GM23338 (cell line): Measurements from ENCODE around the gene OSBPL3.

ENCODE experiments used
- CREB1 ChIP-seq: fragments of 250-450 bp; sonication (Bioruptor Pico); IDR thresholded peaks from 2 replicates; pipeline ENCODE4 v1.5.0; 2020; ENCODE audit warnings: low read depth, mild to moderate bottlenecking, moderate library complexity
- CTCF ChIP-seq, 2 experiments: fragments of 200-600 bp in 1 of 2; sonication (generic) in 1 of 2; conservative IDR thresholded peaks; 2 replicates each; pipeline versions ENCODE4 v1.5.1 to v1.6.1; 2016 to 2017; ENCODE audit warnings: antibody characterized with exemption in 2 of 2, low read depth in 2 of 2, mild to moderate bottlenecking in 2 of 2, moderate library complexity in 1 of 2
- EZH2 ChIP-seq: fragments of 200-600 bp; sonication (generic); IDR thresholded peaks from one replicate; pipeline ENCODE4 v1.8.0; 2017; ENCODE audit warnings: antibody characterized with exemption, mild to moderate bottlenecking, low read depth; ENCODE audit not compliant: unreplicated experiment
- EZH2phosphoT487 ChIP-seq: fragments of 200-600 bp; sonication (generic); IDR thresholded peaks from one replicate; pipeline ENCODE4 v1.8.1; 2018; ENCODE audit warnings: antibody characterized with exemption; ENCODE audit not compliant: unreplicated experiment
- JUNB ChIP-seq: IDR thresholded peaks from one replicate; pipeline ENCODE4 v1.6.1; 2016; ENCODE audit warnings: antibody characterized with exemption; ENCODE audit not compliant: unreplicated experiment
- POLR2AphosphoS5 ChIP-seq: IDR thresholded peaks from 2 replicates; pipeline ENCODE4 v1.6.1; 2016; ENCODE audit warnings: antibody characterized with exemption, low read depth
- STAT1 ChIP-seq: IDR thresholded peaks from one replicate; pipeline ENCODE4 v1.6.1; 2016; ENCODE audit warnings: antibody characterized with exemption; ENCODE audit not compliant: unreplicated experiment
- ZNF114 ChIP-seq: fragments of 250-450 bp; sonication (Bioruptor Pico); IDR thresholded peaks from 2 replicates; pipeline ENCODE4 v1.5.0; 2020; ENCODE audit warnings: mild to moderate bottlenecking, moderate library complexity
- TF ChIP-seq, protein P1 (sequence below): IDR thresholded peaks from one replicate; pipeline ENCODE4 v1.6.1; 2018; ENCODE audit warnings: antibody characterized with exemption; ENCODE audit not compliant: unreplicated experiment

GRCh38 chr7:24910551-24911212 is 69.3 kb downstream of the OSBPL3 start:
- no peak for TF ChIP-seq CTCF (conservative IDR thresholded peaks at IDR 0.05; ENCODE audit: low read depth in 2 of 2)
- no peak for TF ChIP-seq CREB1 (CRISPR knock-in tag)
- TF ChIP-seq POLR2AphosphoS5: no peak
- TF ChIP-seq EZH2: no peak
- TF ChIP-seq, protein P1, sequence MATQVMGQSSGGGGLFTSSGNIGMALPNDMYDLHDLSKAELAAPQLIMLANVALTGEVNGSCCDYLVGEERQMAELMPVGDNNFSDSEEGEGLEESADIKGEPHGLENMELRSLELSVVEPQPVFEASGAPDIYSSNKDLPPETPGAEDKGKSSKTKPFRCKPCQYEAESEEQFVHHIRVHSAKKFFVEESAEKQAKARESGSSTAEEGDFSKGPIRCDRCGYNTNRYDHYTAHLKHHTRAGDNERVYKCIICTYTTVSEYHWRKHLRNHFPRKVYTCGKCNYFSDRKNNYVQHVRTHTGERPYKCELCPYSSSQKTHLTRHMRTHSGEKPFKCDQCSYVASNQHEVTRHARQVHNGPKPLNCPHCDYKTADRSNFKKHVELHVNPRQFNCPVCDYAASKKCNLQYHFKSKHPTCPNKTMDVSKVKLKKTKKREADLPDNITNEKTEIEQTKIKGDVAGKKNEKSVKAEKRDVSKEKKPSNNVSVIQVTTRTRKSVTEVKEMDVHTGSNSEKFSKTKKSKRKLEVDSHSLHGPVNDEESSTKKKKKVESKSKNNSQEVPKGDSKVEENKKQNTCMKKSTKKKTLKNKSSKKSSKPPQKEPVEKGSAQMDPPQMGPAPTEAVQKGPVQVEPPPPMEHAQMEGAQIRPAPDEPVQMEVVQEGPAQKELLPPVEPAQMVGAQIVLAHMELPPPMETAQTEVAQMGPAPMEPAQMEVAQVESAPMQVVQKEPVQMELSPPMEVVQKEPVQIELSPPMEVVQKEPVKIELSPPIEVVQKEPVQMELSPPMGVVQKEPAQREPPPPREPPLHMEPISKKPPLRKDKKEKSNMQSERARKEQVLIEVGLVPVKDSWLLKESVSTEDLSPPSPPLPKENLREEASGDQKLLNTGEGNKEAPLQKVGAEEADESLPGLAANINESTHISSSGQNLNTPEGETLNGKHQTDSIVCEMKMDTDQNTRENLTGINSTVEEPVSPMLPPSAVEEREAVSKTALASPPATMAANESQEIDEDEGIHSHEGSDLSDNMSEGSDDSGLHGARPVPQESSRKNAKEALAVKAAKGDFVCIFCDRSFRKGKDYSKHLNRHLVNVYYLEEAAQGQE: no peak
- TF ChIP-seq ZNF114: no peak
- no peak for TF ChIP-seq STAT1
- no peak for TF ChIP-seq EZH2phosphoT487
- TF ChIP-seq JUNB: no peak
